ENCODE measurements around the gene ODAD2. TPM values are rescaled to one million over a fixed set of nuclear protein-coding genes. Genes with fewer than 3 reads are reported as not detected.

The ODAD2 gene, protein sequence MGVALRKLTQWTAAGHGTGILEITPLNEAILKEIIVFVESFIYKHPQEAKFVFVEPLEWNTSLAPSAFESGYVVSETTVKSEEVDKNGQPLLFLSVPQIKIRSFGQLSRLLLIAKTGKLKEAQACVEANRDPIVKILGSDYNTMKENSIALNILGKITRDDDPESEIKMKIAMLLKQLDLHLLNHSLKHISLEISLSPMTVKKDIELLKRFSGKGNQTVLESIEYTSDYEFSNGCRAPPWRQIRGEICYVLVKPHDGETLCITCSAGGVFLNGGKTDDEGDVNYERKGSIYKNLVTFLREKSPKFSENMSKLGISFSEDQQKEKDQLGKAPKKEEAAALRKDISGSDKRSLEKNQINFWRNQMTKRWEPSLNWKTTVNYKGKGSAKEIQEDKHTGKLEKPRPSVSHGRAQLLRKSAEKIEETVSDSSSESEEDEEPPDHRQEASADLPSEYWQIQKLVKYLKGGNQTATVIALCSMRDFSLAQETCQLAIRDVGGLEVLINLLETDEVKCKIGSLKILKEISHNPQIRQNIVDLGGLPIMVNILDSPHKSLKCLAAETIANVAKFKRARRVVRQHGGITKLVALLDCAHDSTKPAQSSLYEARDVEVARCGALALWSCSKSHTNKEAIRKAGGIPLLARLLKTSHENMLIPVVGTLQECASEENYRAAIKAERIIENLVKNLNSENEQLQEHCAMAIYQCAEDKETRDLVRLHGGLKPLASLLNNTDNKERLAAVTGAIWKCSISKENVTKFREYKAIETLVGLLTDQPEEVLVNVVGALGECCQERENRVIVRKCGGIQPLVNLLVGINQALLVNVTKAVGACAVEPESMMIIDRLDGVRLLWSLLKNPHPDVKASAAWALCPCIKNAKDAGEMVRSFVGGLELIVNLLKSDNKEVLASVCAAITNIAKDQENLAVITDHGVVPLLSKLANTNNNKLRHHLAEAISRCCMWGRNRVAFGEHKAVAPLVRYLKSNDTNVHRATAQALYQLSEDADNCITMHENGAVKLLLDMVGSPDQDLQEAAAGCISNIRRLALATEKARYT
- total RNA-seq: 1.1 and 2.3 TPM in 2 replicates

DNA sequence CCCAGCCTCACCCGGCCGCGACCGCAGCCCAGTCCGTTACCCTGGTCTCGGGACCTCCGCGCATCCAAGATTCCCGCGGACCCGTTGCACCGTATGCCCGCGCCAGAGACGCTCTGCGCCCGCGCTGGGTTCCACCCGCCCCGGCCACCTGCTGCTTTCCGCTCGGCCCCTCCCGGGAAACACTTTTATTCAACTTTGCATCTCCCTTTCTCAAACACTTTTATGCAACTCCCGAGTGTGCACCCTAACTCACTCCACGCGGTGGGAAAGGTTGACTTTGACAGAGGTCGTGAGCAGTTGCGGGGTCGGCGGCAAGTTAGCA is at the start of gene ODAD2:
Gene ODAD2 (minus strand): TSS at position 126 of the 322 bp plus-strand sequence. CDS start 3,937 bp downstream, outside the sequence.

